Neutrophil (primary cell): ENCODE results near the gene ALDH18A1.
"Not testable (repeated sequence)": the region's sequence is repeated elsewhere in the genome, so short reads cannot be mapped to it uniquely, and the experiment has no call there.

ENCODE experiments used
- H3K27ac ChIP-seq: fragments of 200-600 bp; sonication (generic); 2 replicates; pipeline ENCODE4 v1.5.1; 2016; ENCODE audit warnings: mild to moderate bottlenecking, moderate library complexity
- H3K27me3 ChIP-seq: fragments of 200-600 bp; sonication (generic); 2 replicates; pipeline ENCODE4 v1.6.0; 2016; ENCODE audit warnings: mild to moderate bottlenecking
- H3K36me3 ChIP-seq: fragments of 200-600 bp; sonication (generic); 2 replicates; pipeline ENCODE4 v1.5.1; 2017
- H3K4me1 ChIP-seq, 2 experiments: fragments of 200-600 bp in 1 of 2; sonication (generic) in 1 of 2; 1 replicate in 1 of 2; 2 replicates in 1 of 2; pipeline versions ENCODE4 v1.5.1 to v1.6.1; 2013 to 2016; ENCODE audit warnings: low read depth in 1 of 2, low read length in 1 of 2, mild to moderate bottlenecking in 1 of 2, moderate library complexity in 1 of 2; ENCODE audit not compliant: control insufficient read depth in 1 of 2, insufficient read depth in 1 of 2
- H3K4me3 ChIP-seq, 2 experiments: fragments of 200-600 bp in 1 of 2; sonication (generic) in 1 of 2; 1 replicate in 1 of 2; 2 replicates in 1 of 2; pipeline ENCODE4 v1.5.1; 2013 to 2016; ENCODE audit warnings: low read depth in 1 of 2, low read length in 1 of 2, mild to moderate bottlenecking in 1 of 2, moderate library complexity in 1 of 2
- H3K9me3 ChIP-seq: fragments of 200-600 bp; sonication (generic); 2 replicates; pipeline ENCODE4 v1.5.1; 2016
- CTCF ChIP-seq: fragments of 200-600 bp; sonication (generic); IDR thresholded peaks from 2 replicates; pipeline ENCODE4 v1.5.1; 2016; ENCODE audit warnings: antibody characterized with exemption

ALDH18A1 gene

GRCh38 chr10:95674643-95675042, 18.1 kb upstream of the ALDH18A1 start:
- Histone ChIP-seq H3K4me1 (no peaks in the 10 kb centered on the region), H3K27me3 (no peaks in the 10 kb centered on the region), H3K4me3 (no peak overlapping the region), H3K9me3 (no peaks in the 10 kb centered on the region), H3K27ac (no peak overlapping the region), H3K36me3 (no peaks in the 10 kb centered on the region)
- TF ChIP-seq CTCF = no peak

- not testable (repeated sequence) for H3K4me1 ChIP-seq, H3K9me3 ChIP-seq, H3K27ac ChIP-seq, H3K36me3 ChIP-seq, H3K4me3 ChIP-seq, H3K27me3 ChIP-seq
These were observed 16.1 kb upstream of the ALDH18A1 start for GRCh38 chr10:95672641-95673040.

- no peak for TF ChIP-seq CTCF
- Histone ChIP-seq H3K27me3 (no peaks in the 10 kb centered on the region), H3K36me3 (no peaks in the 10 kb centered on the region), H3K4me1 (peaks cover 0 to 7% of the 10 kb centered on the region in 2 experiments), H3K9me3 (no peaks in the 10 kb centered on the region), H3K27ac (no peak overlapping the region), H3K4me3 (no peak overlapping the region)
These were observed 8.0 kb upstream of the ALDH18A1 start for GRCh38 chr10:95664543-95664942.

GRCh38 chr10:95663496-95663895, 7.0 kb upstream of the ALDH18A1 start:
- Histone ChIP-seq H3K9me3 (no peaks in the 10 kb centered on the region), H3K4me1 (peaks cover 0 to 7% of the 10 kb centered on the region in 2 experiments), H3K27me3 (no peaks in the 10 kb centered on the region), H3K27ac (no peak overlapping the region), H3K36me3 (no peaks in the 10 kb centered on the region), H3K4me3 (no peak overlapping the region)
- no peak for TF ChIP-seq CTCF

- no peaks in the 10 kb centered on the region for H3K36me3 ChIP-seq
- no peak for TF ChIP-seq CTCF
- no peak overlapping the region for H3K4me3 ChIP-seq
- H3K4me1 ChIP-seq = peaks cover 6 to 11% of the 10 kb centered on the region in 2 experiments
- peaks cover 4% of the 10 kb centered on the region for H3K27me3 ChIP-seq
- H3K9me3 ChIP-seq = no peaks in the 10 kb centered on the region
- no peak overlapping the region for H3K27ac ChIP-seq
These were observed 5.3 kb upstream of the ALDH18A1 start for GRCh38 chr10:95661818-95662217.

GRCh38 chr10:95660283-95660682, 3.8 kb upstream of the ALDH18A1 start:
- H3K36me3 ChIP-seq = no peaks in the 10 kb centered on the region
- peaks cover 20% of the 10 kb centered on the region for H3K27me3 ChIP-seq
- no peak overlapping the region for H3K4me3 ChIP-seq
- H3K27ac ChIP-seq = no peak overlapping the region
- no peak for TF ChIP-seq CTCF
- H3K9me3 ChIP-seq = no peaks in the 10 kb centered on the region
- H3K4me1 ChIP-seq = peaks cover 15 to 22% of the 10 kb centered on the region in 2 experiments
